Left colon (tissue), 2 donors: ENCODE measurements around the gene POLR2M. TPM values are rescaled to one million over a fixed set of nuclear protein-coding genes. Genes with fewer than 3 reads are reported as not detected.

Experiments
- ATAC-seq: fragments of 200-7000 bp; cut with Tn5 transposase; one replicate; pipeline ENCODE4 v1.9.1; 2020; ENCODE audit warnings: mild to moderate bottlenecking, moderate library complexity
- DNase-seq, 2 donors: peaks; one replicate each; pipeline ENCODE4 v3.0.0-alpha.2; 2020
- intact Hi-C, 2 donors: fragments of 100-400 bp; cut with DNase I in 1 of 2; cut with micrococcal nuclease in 1 of 2; formaldehyde crosslinking; loops; one replicate each; pipeline versions ENCODE4 v1.11.2 to v1.14.0; 2022; cut with DNase I, micrococcal nuclease
- long read RNA-seq: library from polyadenylated mRNA; unstranded; transcript quantifications from one replicate; pipeline ENCODE4 v2.0.0, GENCODE V29; 2021
- total RNA-seq, 2 donors: library from RNA; stranded (reverse); fragmentation: NEBNext Ultra II Directional; extraction: Animal tissue kit (Norgen Biotek cat#: 25700); gene quantifications; one replicate each; pipeline ENCODE4 v1.2.1, GENCODE V29; 2021
- donor health status: DM: no; HTN: no; CAD: no.
- donor health status: DM: yes; HTN: yes; CAD: no.

Gene POLR2M
- 10 to 100 TPM; 40.8 to 64.4 TPM for total RNA-seq
- long read RNA-seq, full-length matches to known transcripts, result 12 of 23 reads
- long read RNA-seq, partial matches to known transcripts, result 8 of 23 reads
- long read RNA-seq, other reads (novel, unspliced or antisense), result 3 of 23 reads

DNA sequence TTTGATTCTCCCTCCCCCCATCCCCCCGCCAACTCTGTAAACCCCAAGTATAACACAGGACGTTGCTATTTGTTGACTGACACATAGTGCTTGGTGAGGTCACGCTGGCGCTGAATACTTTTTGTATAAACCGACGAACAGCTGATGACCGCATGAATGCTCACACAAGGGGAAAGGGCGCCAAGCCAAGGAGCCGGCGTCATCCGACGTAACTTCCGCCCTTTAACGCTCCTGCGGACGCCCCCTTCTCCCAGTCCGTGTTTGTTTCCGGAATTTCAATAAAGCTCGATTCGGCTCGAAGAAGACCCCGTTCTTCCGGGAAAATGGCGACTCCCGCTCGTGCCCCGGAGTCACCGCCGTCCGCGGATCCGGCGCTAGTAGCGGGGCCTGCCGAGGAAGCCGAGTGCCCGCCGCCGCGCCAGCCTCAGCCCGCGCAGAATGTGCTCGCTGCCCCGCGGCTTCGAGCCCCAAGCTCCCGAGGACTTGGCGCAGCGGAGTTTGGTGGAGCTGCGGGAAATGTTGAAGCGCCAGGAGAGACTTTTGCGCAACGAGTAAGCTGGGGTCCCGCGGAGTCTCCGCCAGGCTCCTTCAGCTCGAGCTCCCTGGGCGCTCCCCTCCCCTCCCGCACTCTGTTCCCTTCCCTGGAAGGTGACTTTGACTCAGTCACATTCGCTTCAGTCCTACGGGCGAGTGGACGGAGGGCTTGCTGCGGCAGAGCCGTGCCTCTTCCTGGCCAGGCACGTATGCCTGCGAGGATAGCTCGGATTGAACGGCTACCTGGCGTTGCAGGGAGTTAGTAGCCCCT, at the start of gene POLR2M:
TSS of gene POLR2M (plus strand) at position 310 of the 805 bp plus-strand sequence. CDS start at position 439, 129 bp downstream.
- DNase-seq, result peak; percentile 95 to 96
- intact Hi-C loops, result no loop called here

DNA sequence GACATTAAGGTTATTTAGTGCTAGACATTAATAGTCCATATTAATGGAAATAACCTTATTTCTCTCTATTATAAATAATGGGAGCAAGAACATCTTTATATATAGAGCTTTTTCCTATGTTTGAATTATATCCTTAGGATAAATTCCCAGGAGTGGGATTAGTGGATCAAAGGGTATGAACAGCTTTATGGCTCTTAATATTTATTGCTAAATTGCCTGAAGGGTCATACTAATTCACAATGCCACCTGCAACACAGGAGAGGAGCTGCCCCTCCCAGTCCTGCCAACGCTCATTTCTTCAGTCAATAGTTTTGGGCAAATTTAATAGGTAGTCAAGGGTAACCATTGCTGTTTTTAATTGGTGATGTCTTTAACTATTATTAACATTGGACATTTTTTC, 48.9 kb upstream of the POLR2M start:
- DNase-seq, result no peak
- no peak for ATAC-seq
- intact Hi-C loops, result no loop called here

More for the DNA sequence above, at the start of gene POLR2M:
- peak; percentile 95 for ATAC-seq

DNA sequence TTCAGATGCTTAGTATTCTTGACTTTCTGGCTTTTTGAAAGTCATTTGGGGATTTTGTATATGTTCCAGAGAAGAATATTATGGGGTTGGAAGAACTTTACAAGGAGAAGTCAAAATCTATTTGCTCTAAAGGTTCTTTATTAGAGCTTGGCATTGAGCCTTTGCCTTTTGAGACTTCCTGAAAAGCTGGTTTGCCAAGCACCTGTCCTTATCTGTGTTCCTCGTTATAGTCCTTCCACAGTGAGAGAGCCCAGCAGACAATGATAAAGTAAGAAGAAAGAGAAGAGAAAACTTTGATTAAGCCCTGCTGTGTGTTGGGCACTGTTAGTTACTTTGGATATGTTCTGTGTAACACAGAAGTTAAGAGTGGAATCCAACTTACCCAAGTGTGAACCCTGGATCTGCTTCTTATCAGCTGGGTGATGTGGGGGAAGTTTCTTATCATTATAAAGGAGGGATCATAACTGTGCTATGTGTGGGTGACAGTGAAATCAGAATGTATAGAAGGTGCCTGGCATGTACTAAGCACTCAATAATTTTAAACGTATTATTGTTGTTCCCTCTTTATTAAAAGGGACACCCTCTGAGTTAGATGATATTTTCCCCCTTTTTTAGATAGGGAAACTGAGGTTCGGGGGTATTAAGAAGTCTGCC, 44.3 kb upstream of the POLR2M start:
- DNase-seq (peak; percentile 39 to 41), ATAC-seq (peak; percentile 96)
- intact Hi-C loops, result no loop called here

DNA sequence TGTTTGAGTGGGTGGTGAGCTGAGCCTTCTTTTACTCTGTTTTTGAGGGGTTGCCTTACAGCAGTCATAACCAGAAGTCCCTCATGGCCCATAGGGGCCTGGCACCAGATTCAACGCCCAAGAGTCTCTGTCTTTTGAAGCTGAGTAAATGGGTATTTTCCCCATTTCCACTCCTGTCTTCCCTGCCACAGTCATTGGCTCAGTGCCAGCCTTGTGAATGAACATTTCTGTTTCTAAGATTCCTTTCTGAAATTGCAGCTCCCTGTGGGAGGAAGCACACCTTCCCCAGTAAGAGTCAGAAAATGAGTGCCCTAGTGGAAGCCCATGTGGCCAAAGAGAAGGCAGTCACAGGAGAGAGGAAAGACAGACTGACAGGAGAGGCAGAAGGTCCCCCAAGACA, 43.7 kb upstream of the POLR2M start:
- intact Hi-C loops, result no loop called here
- peak in 1 of 2 donors; percentile 37 for DNase-seq
- no peak for ATAC-seq

DNA sequence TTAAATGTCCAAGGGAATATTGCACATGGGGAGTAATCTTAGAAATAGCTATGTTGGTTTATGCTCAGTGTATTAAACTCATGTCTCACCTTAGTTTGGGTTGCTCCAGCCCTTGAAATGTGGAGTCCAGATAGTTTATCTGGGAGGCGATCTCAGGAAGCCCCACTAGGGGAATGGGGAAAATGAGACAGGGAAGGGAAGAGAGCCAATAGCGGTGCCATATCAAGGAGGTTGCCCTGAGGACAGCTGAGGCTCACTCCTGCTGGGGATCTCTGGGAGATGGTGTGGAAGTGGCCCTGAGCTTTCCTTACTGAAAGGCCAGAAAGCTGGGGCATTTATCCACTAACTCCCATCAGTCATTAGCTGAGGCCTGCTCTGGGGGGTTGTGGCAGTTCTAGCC, 43.3 kb upstream of the POLR2M start:
- DNase-seq, result no peak
- intact Hi-C loops, result no loop called here
- ATAC-seq, result no peak

DNA sequence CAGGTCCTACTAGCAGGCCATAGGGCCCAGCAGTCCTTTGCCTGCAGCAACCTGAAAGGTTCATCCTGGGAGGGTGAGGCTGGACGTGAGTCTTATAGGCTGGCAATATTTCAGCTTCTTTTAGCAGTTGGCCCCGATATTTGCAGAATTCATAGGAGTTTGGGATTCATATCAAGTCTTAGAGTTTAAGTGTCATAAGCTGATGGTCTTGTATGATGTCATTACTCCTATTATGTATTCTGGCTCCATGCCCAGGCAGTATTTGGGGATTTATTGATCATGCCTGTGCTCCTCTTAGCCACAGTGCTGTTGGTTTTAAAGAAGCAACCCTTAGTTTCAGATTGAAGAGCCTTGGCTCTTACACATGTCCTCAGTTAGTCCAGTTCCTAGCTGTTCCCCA, 41.3 kb upstream of the POLR2M start:
- DNase-seq, result no peak
- ATAC-seq, result no peak
- intact Hi-C loops, result no loop called here

DNA sequence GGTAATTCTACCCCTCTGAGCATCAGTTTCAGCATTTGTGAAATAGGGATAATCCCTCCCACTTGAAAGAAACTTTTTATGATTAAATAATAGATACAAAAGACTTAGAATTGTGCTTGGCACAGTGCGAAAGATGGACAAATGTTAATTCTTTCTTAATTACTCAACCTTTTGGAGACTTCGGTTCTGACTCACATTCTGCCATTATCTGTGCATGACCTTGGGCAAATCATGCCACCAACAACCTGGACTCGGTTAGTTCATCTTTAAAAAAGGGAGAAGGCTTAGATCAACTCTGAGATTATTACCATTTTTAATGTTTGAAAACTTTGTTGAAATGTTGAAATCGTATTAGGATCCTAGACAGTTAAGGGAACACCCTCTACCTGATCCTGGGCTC, 40.6 kb upstream of the POLR2M start:
- intact Hi-C loops, result no loop called here
- ATAC-seq (no peak), DNase-seq (no peak)

DNA sequence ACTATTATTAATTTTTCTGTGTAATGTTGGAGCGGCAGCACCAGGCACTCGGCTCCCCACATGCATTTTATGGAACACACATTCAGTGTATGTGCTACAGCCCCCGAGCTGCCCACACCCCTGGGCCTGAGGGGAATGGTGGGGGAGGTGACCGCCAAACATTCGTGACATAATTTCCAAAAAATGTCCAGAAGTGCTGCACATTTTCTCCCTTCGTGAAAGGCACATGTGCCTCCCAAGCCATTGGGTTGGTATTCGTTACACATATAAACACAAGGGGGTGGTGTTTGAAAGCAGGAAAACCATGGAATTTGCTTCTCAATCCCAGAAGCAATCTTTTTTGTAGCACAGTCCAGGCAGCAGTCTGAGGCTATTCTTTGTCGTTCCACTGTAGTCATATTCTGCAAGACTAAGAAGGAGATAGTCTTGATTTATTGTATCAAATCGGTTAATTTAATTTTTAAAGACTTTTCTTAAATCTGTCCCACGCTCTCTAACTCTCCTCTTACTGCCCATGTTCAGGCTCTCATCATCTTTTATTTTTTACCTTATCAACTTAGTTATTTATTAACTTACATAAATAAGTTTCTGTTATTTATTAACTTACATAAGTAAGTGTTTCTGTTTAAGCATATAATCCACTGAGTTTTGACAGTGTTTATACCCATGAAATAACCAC, 39.2 kb upstream of the POLR2M start:
- peak; percentile 80 for ATAC-seq
- intact Hi-C loops, result no loop called here
- no peak for DNase-seq

DNA sequence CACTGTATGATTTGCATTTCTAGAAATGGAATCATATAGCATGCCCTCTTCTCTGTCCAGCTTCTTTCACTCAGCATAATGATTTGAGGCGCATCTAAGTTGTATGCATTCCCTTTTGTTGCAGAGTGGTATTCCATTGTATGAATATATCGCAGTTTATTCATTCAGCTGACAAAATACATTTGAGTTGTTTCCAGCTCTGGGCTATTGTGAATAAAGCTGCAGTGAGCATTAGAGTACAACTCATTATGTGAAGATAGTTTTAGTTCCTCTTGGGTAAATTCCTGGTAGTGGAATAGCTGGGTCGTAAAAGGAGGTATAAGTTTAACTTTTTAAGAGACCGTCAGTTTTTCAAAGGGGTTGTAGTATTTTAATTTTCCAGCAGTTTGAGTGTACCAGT, 38.5 kb upstream of the POLR2M start:
- ATAC-seq (peak; percentile 56), DNase-seq (no peak)
- intact Hi-C loops, result no loop called here

DNA sequence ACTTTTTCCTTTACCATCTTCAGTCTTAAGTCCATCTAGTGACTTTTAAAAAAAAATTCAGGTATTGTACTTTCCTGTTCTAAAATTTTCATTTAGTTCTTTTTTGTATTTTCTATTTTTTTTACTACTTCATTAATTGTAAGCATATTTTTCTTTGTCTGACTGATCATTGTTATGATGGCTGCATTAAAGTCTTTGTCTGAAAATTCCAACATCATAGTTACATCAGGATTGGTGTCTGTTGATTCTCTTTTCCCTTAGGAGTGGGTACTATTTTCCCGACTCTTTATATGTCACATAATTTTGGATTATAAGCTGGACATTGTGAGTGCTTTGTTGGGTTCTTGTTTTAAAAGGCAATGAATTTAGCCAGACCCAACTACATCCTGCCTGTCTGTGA, 34.9 kb upstream of the POLR2M start:
- ATAC-seq, result no peak
- intact Hi-C loops, result loop anchor here in 1 of 2 donors (10.0 kb wide), 1 partner anchor 193 kb away; no protein-coding TSS in a partner anchor
- DNase-seq, result no peak

DNA sequence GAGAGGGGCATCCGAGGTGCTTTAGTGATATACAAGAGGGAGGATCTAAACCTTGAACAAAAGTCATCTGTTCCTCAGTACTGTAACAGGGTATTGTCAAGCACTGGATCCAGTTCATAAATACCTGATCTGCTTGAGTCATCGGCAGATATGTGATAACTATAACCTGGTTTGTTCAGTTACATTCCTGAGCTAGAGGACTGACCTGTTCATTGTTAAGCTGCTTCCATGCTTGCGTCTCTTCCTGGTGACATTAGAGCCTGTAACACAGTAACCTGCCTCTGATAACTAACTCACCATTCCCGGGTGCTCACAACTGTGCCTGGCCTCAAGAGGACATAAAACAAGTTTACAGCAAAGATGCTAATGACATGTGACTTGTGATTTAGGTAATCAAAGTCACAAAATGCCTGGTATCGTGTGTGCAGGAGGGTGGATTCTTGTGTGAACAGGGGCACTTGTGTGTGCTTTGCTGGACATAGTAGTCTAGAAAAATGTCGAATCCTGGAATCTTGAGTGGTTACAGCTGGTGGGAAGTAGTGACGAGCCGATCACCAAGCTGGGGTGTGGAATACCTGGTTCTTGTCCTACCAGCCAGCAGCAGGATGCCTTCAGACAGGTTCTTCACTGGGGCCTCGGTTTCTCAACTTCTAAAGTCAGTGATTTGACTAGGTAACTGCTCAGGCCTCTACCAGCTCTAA, 30.9 kb upstream of the POLR2M start:
- no peak for ATAC-seq
- DNase-seq, result no peak
- intact Hi-C loops, result loop anchor here in 1 of 2 donors (10.0 kb wide), 1 partner anchor 189 kb away; no protein-coding TSS in a partner anchor

DNA sequence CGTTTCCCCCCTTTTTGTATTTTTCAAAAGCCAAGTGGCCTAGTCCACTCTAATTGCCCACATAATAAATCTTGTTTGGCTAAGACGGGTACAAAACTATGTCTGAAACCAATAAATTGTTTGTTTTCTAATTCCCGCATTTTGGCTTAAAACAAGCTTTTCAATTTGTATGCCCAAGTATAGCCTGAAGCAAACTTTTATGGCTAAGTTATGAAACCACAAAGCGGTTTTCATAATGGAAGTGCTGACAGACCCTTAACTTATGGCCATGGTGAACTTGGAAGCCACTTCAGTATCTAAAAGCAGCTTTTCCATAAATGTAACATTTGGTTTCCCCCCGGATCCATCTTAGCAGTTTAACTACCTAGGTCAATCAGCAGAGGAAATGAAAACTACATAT, 29.9 kb upstream of the POLR2M start:
- intact Hi-C loops, result loop anchor here in 1 of 2 donors (10.0 kb wide), 1 partner anchor 188 kb away; no protein-coding TSS in a partner anchor
- ATAC-seq (no peak), DNase-seq (no peak)

DNA sequence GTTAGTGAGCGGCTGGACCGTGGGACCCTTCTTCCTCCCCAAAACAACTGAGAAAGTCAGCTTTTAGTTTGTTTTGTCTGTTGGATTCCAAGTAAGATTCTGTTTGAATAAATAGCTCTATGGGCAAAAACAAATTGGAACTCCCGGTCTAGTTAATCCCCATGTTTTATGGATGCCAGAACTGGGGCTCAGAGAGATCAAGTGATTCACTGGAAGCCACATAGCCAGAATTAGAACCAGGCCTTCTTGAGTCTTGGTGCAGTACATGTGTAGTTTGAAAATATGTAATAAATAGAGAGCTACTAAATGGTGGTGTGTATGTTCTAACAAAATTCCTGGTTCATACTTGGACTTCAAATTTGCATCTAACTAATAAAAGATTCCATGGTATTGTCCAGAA, 29.3 kb upstream of the POLR2M start:
- intact Hi-C loops, result loop anchor here in 1 of 2 donors (10.0 kb wide), 1 partner anchor 188 kb away; no protein-coding TSS in a partner anchor
- ATAC-seq, result no peak
- no peak for DNase-seq

DNA sequence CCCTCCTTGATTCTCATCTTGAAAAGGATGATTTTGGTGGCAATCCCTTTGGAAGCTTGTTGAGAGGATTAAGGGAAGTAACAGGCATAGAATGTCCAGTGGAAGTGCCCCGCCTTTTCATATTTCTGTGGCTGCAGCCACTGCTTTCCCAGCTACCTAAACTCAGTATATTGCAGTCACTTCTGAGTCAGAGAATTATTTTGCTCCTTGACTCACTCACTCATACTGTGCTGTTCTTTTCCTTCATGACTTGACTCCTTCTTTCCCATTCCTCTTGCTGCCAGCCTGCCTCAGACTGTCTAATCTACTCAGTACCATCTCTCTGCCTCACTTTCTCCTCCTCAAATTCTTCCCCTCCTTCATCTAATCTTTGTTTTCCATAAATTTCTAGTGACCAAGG, 26.5 kb upstream of the POLR2M start:
- ATAC-seq (peak; percentile 55), DNase-seq (no peak)
- intact Hi-C loops, result no loop called here

DNA sequence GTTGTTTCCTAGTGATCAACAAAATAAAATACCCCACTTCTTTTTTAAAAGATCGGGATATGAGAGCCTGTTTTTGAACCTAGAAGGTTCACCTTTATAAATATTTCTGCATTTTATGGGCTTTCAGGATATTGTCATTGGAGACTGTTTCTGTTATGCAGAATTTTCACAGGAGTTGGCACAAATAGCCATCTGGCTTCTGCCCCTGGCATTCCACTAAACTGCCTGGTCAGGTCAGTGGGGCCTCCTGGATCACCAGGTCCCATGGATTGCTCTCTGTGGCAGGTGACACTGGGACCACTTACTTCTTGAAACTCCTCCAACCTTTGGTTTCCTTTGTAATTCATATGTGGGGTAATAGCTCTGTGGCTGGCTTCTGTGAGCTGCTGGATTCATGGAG, 25.5 kb upstream of the POLR2M start:
- intact Hi-C loops, result no loop called here
- DNase-seq (no peak), ATAC-seq (no peak)

DNA sequence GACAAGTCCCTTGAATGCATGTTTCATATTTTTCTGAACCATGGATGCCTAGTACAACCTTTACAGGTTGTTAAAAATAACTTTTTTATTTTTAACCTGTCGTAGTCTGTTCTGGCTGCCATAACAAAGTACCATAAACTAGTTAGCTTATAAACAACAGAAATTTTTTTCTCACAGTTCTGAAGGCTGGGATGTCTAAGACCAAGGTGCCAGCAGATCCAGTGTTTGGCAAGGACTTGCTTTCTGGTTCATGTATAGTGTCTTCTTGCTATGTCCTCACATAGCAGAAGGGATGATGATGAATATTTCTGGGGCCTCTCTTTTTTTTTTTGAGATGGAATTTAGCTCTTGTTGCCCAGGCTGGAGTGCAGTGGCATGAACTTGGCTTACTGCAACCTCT, 23.0 kb upstream of the POLR2M start:
- ATAC-seq, result no peak
- intact Hi-C loops, result no loop called here

DNA sequence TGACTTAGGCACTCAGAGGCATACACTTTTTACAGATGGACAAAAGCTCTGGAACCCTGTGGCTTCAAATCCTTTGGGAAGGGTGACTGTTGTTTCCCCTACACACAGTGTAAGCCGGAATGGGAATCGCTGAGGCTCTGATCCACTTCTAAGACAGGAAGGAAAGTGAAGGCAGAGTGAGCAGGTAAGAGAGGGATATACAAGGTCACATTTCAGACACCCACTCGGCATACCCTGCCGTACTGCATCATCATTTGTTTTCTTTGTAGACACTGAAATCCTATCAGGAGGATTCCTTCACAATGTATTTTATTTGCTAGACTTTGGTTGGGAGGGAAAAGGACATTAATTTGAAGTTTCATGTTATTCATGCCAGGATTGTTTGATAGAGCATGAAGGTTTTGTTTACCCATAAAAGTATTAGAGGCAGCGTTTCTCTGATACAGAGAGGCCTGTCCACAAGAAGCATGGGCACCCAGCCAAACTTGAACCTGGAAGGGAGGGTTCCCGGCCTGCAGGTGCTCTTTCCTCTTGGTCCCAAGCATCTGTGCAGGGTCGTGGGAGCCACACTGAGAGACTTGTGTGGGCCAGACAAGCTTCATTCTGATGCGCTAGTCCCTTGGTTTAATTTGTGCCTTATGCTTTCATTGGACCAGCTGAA, 21.9 kb upstream of the POLR2M start:
- intact Hi-C loops, result no loop called here
- ATAC-seq (no peak), DNase-seq (no peak)

More for the DNA sequence above, 23.0 kb upstream of the POLR2M start:
- DNase-seq, result peak in 1 of 2 donors; percentile 33
